Tibial artery (tissue), 4 donors: ENCODE data around the gene MACROD2.

Experiments used
- DNase-seq, 2 donors: peaks; one replicate each; pipeline ENCODE4 v3.0.0-alpha.2; 2019
- H3K27ac ChIP-seq, 2 donors: fragments of 200-600 bp; sonication (generic) in 1 of 2; 1 replicate in 1 of 2; 2 replicates in 1 of 2; pipeline ENCODE4 v1.5.1; 2018 to 2019; ENCODE audit warnings: mild to moderate bottlenecking in 1 of 2
- H3K27me3 ChIP-seq, 2 donors: fragments of 200-600 bp; sonication (generic) in 1 of 2; one replicate each; pipeline versions ENCODE4 v1.5.1 to v1.6.0; 2016 to 2019
- H3K36me3 ChIP-seq, 3 donors: fragments of 200-600 bp; sonication (generic) in 2 of 3; one replicate each; pipeline ENCODE4 v1.5.1; 2016 to 2019; ENCODE audit warnings: mild to moderate bottlenecking in 2 of 3
- H3K4me1 ChIP-seq, 4 donors: fragments of 200-600 bp; sonication (generic) in 2 of 4; 1 replicate in 3 of 4; 2 replicates in 1 of 4; pipeline ENCODE4 v1.5.1; 2016 to 2019
- H3K4me3 ChIP-seq, 2 donors: fragments of 200-600 bp; sonication (generic) in 1 of 2; 1 replicate in 1 of 2; 2 replicates in 1 of 2; pipeline ENCODE4 v1.5.1; 2018 to 2019; ENCODE audit warnings: mild to moderate bottlenecking in 2 of 2
- H3K9me3 ChIP-seq, 3 donors: fragments of 200-600 bp; sonication (generic) in 1 of 3; one replicate each; pipeline ENCODE4 v1.5.1; 2016 to 2019
- CTCF ChIP-seq, 2 experiments: fragments of 200-600 bp in 1 of 2; fragments of 450-650 bp in 1 of 2; IDR thresholded peaks; one replicate each; pipeline ENCODE4 v1.5.1; 2017 to 2019; ENCODE audit warnings: antibody characterized with exemption in 2 of 2, mild to moderate bottlenecking in 1 of 2, moderate library complexity in 1 of 2
- intact Hi-C: fragments of 100-400 bp; cut with DNase I; formaldehyde crosslinking; loops from one replicate; pipeline ENCODE4 v1.15.0; 2023; ENCODE audit warnings: low total_unique reads

The MACROD2 gene

GRCh38 chr20:14860410-14860814 lies 865.1 kb downstream of the MACROD2 start:
- DNase-seq = no peak
- intact Hi-C loops = no loop called here
- no peaks in the 10 kb centered on the region for H3K36me3 ChIP-seq
- no peaks in the 10 kb centered on the region for H3K9me3 ChIP-seq
- TF ChIP-seq CTCF (IDR thresholded peaks at IDR 0.05) = no peak
- peaks cover 0 to 10% (median 3%) of the 10 kb centered on the region in 4 donors for H3K4me1 ChIP-seq
- no peaks in the 10 kb centered on the region for H3K27me3 ChIP-seq
- H3K4me3 ChIP-seq = no peak overlapping the region
- no peak overlapping the region for H3K27ac ChIP-seq

- intact Hi-C loops = no loop called here
- no peaks in the 10 kb centered on the region for H3K9me3 ChIP-seq
- H3K4me3 ChIP-seq = no peak overlapping the region
- H3K27ac ChIP-seq = no peak overlapping the region
- H3K27me3 ChIP-seq = no peaks in the 10 kb centered on the region
- TF ChIP-seq CTCF (IDR thresholded peaks at IDR 0.05) = no peak
- H3K4me1 ChIP-seq = peaks cover 0 to 10% (median 3%) of the 10 kb centered on the region in 4 donors
- DNase-seq = no peak
- H3K36me3 ChIP-seq = no peaks in the 10 kb centered on the region
Observed at GRCh38 chr20:14861028-14861699, 865.8 kb downstream of the MACROD2 start.

DNA sequence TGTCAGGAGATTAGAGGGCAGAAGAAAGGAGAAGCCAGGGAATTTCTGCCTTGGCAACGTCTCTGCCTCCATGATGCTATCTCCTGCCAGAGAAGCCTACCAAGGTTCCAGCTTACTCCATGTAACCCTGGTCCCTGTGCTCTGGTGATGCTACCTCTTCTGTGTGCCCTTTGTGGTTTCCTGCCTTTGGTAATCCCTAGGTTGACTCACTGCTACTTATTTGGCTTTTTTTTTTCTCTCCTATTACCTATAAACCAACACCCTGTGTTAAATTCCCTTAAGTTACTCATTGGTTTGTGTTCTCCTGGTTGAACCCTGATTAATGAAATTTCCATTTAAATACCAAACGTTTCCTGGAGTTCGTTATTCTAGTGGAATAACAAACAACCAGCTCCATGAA lies 869.9 kb downstream of the MACROD2 start:
- Histone ChIP-seq H3K4me1 (peaks cover 0 to 10% (median 2%) of the 10 kb centered on the region in 4 donors), H3K9me3 (no peaks in the 10 kb centered on the region), H3K36me3 (no peaks in the 10 kb centered on the region), H3K4me3 (no peak overlapping the region), H3K27ac (no peak overlapping the region), H3K27me3 (no peaks in the 10 kb centered on the region)
- no peak for TF ChIP-seq CTCF (IDR thresholded peaks at IDR 0.05)
- intact Hi-C loops = no loop called here
- DNase-seq = no peak

- Histone ChIP-seq H3K27ac (no peak overlapping the region), H3K4me1 (peaks cover 0 to 4% (median 0%) of the 10 kb centered on the region in 4 donors), H3K9me3 (no peaks in the 10 kb centered on the region), H3K27me3 (no peaks in the 10 kb centered on the region), H3K36me3 (no peaks in the 10 kb centered on the region), H3K4me3 (no peak overlapping the region)
- no peak for DNase-seq
- TF ChIP-seq CTCF (IDR thresholded peaks at IDR 0.05) = no peak
- intact Hi-C loops = no loop called here
Observed at GRCh38 chr20:14865731-14866130, 870.4 kb downstream of the MACROD2 start.

DNA sequence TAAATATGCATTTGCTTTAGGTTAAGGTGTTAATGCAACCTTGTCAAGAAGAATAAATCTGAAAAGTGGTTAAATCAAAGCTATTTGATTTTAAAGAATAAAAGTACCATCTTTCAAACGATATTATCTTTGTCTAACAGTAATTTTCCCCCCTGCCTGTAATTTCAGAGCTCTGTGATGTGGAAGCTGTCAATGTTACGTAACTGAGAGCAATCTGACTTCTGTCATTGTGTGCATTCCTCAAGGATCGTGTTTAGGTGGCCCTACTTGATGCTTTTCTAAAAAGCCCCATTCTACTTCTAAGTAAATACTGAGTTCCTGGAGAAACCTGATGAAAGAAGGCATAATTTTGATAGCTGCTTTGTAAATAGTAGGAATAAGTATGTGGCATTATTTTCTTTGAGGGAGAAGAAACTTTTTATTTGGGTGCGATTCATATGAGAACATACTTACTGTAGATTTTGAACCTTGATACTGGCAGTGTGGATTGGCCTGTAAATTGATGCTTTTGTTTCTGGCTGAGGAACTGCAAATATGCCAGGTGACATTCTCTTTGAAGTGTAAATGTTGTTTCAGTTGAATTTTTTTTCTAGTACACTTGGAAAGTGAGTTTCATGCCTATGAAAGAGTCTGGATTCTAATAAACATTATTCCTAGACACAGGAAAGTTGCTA lies 871.7 kb downstream of the MACROD2 start:
- no peak for TF ChIP-seq CTCF (IDR thresholded peaks at IDR 0.05)
- Histone ChIP-seq H3K36me3 (no peaks in the 10 kb centered on the region), H3K4me3 (no peak overlapping the region), H3K27me3 (no peaks in the 10 kb centered on the region), H3K9me3 (no peaks in the 10 kb centered on the region), H3K4me1 (no peaks in the 10 kb centered on the region), H3K27ac (no peak overlapping the region)
- intact Hi-C loops = no loop called here
- DNase-seq = no peak
